Pancreas (tissue), 10 donors: ENCODE results near the gene NT5DC1. TPM values are rescaled to one million over a fixed set of nuclear protein-coding genes. Genes with fewer than 3 reads are reported as not detected.

Source experiments
- ATAC-seq, 4 donors: fragments of 200-7000 bp; cut with Tn5 transposase; one replicate each; pipeline versions ENCODE4 v1.8.0 to v1.9.1; 2020; ENCODE audit warnings: mild to moderate bottlenecking in 4 of 4, moderate library complexity in 4 of 4
- DNase-seq, 6 donors: peaks; one replicate each; pipeline ENCODE4 v3.0.0-alpha.2; 2020
- FAIRE-seq: peaks from 2 replicates; lab custom pipeline; 2012; peaks lifted over from hg19 to GRCh38; lab: Jason Lieb, UNC
- H3K27ac ChIP-seq, 4 donors: fragments of 200-600 bp; sonication (generic); 1 replicate in 3 of 4; 2 replicates in 1 of 4; pipeline versions ENCODE4 v1.5.0 to v1.8.0; 2020
- H3K27me3 ChIP-seq, 4 donors: fragments of 200-600 bp; one replicate each; pipeline ENCODE4 v1.8.0; 2021
- H3K36me3 ChIP-seq, 3 donors: fragments of 200-600 bp; sonication (generic) in 1 of 3; one replicate each; pipeline versions ENCODE4 v1.5.0 to v1.8.0; 2020 to 2021
- H3K4me1 ChIP-seq, 3 donors: fragments of 200-600 bp; one replicate each; pipeline ENCODE4 v1.8.0; 2021
- H3K4me3 ChIP-seq, 4 donors: fragments of 200-600 bp; sonication (generic) in 2 of 4; one replicate each; pipeline versions ENCODE4 v1.5.0 to v1.8.0; 2020 to 2021
- H3K9me3 ChIP-seq, 4 donors: fragments of 200-600 bp; one replicate each; pipeline ENCODE4 v1.8.0; 2021
- CTCF ChIP-seq, 4 donors: fragments of 200-600 bp; sonication (generic) in 3 of 4; IDR thresholded peaks; one replicate each; pipeline versions ENCODE4 v1.5.0 to v1.8.0; 2021; ENCODE audit warnings: antibody characterized with exemption in 4 of 4
- WGBS, 2 donors: extraction: QIAGEN DNeasy Blood & Tissue Kit; methylation state at CpG; one replicate each; pipeline ENCODE4 v1.1.7; 2013; 5-methylcytosine and 5-hydroxymethylcytosine counted together
- intact Hi-C, 3 donors: fragments of 100-400 bp; cut with DNase I; formaldehyde crosslinking; loops; one replicate each; pipeline versions ENCODE4 v1.11.1 to v1.14.2; 2022
- polyA plus RNA-seq, 2 donors: library from polyadenylated mRNA; stranded (reverse); fragments of 200-250 nt; gene quantifications; one replicate each; pipeline ENCODE4 v1.2.3, GENCODE V29; 2013
- total RNA-seq, 6 donors: library from RNA; stranded (reverse); fragmentation: NEBNext Ultra II Directional in 4 of 6; extraction: Animal tissue kit (Norgen Biotek cat#: 25700) in 4 of 6; gene quantifications; one replicate each; pipeline versions ENCODE4 v1.2.1 to v1.2.4, GENCODE V29; 2021 to 2023
- donor health status: healthy with polysubstance abuse.
- donor health status: DM: no; HTN: no; CAD: no; lungs with moderate emphysema.
- donor health status: DM: no; HTN: no; CAD: no.
- donor health status: control.
- donor health status: control.
- donor health status: Bipolar disorder and iron deficiency.
- donor health status: DM: yes; HTN: yes; CAD: no.
- donor health status: DM: no; HTN: no; CAD: no.
- donor health status: DM: no; HTN: no; CAD: no.
- donor health status: DM: yes; HTN: yes; CAD: no.

Gene NT5DC1
- total and polyA plus RNA-seq, 8 donors = 4.4 to 28.3 (median 20.4) TPM

GRCh38 chr6:116096979-116097816, 3.5 kb upstream of the NT5DC1 start:
- Histone ChIP-seq H3K4me3 (no peak overlapping the region), H3K4me1 (peaks cover 0 to 12% (median 10%) of the 10 kb centered on the region in 3 donors), H3K27me3 (no peaks in the 10 kb centered on the region), H3K27ac (no peak overlapping the region), H3K36me3 (no peaks in the 10 kb centered on the region), H3K9me3 (no peaks in the 10 kb centered on the region)
- intact Hi-C loops = no loop called here
- peak in 3 of 4 donors; percentile 25 to 33 (median 27) for TF ChIP-seq CTCF (IDR thresholded peaks at IDR 0.05)
- no peak for ATAC-seq
- DNase-seq = no peak
- 10 to 21% methylated on average over 2 of the region's 2 CpGs for WGBS, 2 donors
- FAIRE-seq = peak; percentile 57

- TF ChIP-seq CTCF (IDR thresholded peaks at IDR 0.05) = no peak
- Histone ChIP-seq H3K4me3 (no peak overlapping the region), H3K9me3 (no peaks in the 10 kb centered on the region), H3K4me1 (peaks cover 0 to 16% (median 10%) of the 10 kb centered on the region in 3 donors), H3K27ac (no peak overlapping the region), H3K36me3 (no peaks in the 10 kb centered on the region), H3K27me3 (no peaks in the 10 kb centered on the region)
- no peak for DNase-seq
- intact Hi-C loops = no loop called here
- whole genome bisulfite sequencing, 2 donors = 61 to 64% methylated on average over 1 of the region's 1 CpG
- FAIRE-seq = no peak
- ATAC-seq = no peak
Observed at GRCh38 chr6:116099036-116099435, 1.6 kb upstream of the NT5DC1 start.

GRCh38 chr6:116101302-116101718, 657 bp downstream of the NT5DC1 start:
- intact Hi-C loops = no loop called here
- ATAC-seq = peak in 1 of 4 donors; percentile 4
- H3K27me3 ChIP-seq = no peaks in the 10 kb centered on the region
- H3K4me3 ChIP-seq = peak overlapping the region; percentile 51 to 77 (median 70)
- H3K36me3 ChIP-seq = no peaks in the 10 kb centered on the region
- 0 to 2% methylated on average over 12 of the region's 12 CpGs for WGBS, 2 donors
- FAIRE-seq = no peak
- peak overlapping the region; percentile 94 to 97 (median 95) for H3K27ac ChIP-seq
- peaks cover 2 to 22% (median 18%) of the 10 kb centered on the region in 3 donors for H3K4me1 ChIP-seq
- H3K9me3 ChIP-seq = no peaks in the 10 kb centered on the region
- no peak for TF ChIP-seq CTCF (IDR thresholded peaks at IDR 0.05)
- DNase-seq = no peak

- H3K27me3 ChIP-seq = no peaks in the 10 kb centered on the region
- ATAC-seq (no peak), FAIRE-seq (no peak), DNase-seq (no peak)
- peaks cover 3 to 24% (median 18%) of the 10 kb centered on the region in 3 donors for H3K4me1 ChIP-seq
- H3K4me3 ChIP-seq = peak overlapping the region in 3 of 4 donors; percentile 70 to 77 (median 71)
- H3K27ac ChIP-seq = peak overlapping the region in 2 of 4 donors; percentile 94 to 97
- no peaks in the 10 kb centered on the region for H3K36me3 ChIP-seq
- intact Hi-C loops = no loop called here
- WGBS, 2 donors = 54 to 57% methylated on average over 2 of the region's 2 CpGs
- TF ChIP-seq CTCF (IDR thresholded peaks at IDR 0.05) = no peak
- H3K9me3 ChIP-seq = no peaks in the 10 kb centered on the region
Observed at GRCh38 chr6:116101790-116102189, 1.1 kb downstream of the NT5DC1 start.

GRCh38 chr6:116102873-116103272, 2.2 kb downstream of the NT5DC1 start:
- no peak for ATAC-seq
- no peak overlapping the region for H3K4me3 ChIP-seq
- no peak overlapping the region for H3K27ac ChIP-seq
- no peak for DNase-seq
- no peaks in the 10 kb centered on the region for H3K9me3 ChIP-seq
- no peak for FAIRE-seq
- peaks cover 3 to 24% (median 18%) of the 10 kb centered on the region in 3 donors for H3K4me1 ChIP-seq
- no peaks in the 10 kb centered on the region for H3K36me3 ChIP-seq
- WGBS, 2 donors = 80 to 83% methylated on average over 4 of the region's 4 CpGs
- no peaks in the 10 kb centered on the region for H3K27me3 ChIP-seq
- TF ChIP-seq CTCF (IDR thresholded peaks at IDR 0.05) = no peak
- intact Hi-C loops = no loop called here
